GM21367 (cell line): ENCODE measurements around the gene CBX3.
"Not testable (repeated sequence)": the region's sequence is repeated elsewhere in the genome, so short reads cannot be mapped to it uniquely, and the experiment has no call there.

Source experiments
- ATAC-seq: cut with Tn5 transposase; IDR thresholded peaks from one replicate; pipeline ENCODE4 v1.9.1; 2021; ENCODE audit not compliant: unreplicated experiment

The CBX3 gene

GRCh38 chr7:26187380-26188205, 14.0 kb upstream of the CBX3 start:
- ATAC-seq = no peak

- ATAC-seq = no peak
Measured at GRCh38 chr7:26188206-26188956, 13.2 kb upstream of the CBX3 start.

GRCh38 chr7:26188957-26189541, 12.5 kb upstream of the CBX3 start:
- no peak for ATAC-seq

- ATAC-seq = no peak
Measured at GRCh38 chr7:26189697-26190096, 11.8 kb upstream of the CBX3 start.

- ATAC-seq = no peak
Measured at GRCh38 chr7:26190417-26190869, 11.1 kb upstream of the CBX3 start.

- no peak for ATAC-seq
Measured at GRCh38 chr7:26191233-26191973, 10.1 kb upstream of the CBX3 start.

GRCh38 chr7:26191974-26192479, 9.5 kb upstream of the CBX3 start:
- ATAC-seq = no peak

GRCh38 chr7:26192485-26193087, 9.0 kb upstream of the CBX3 start:
- ATAC-seq = no peak

GRCh38 chr7:26193432-26194207, 7.9 kb upstream of the CBX3 start:
- ATAC-seq = no peak

- not testable (repeated sequence) for ATAC-seq
Measured at GRCh38 chr7:26194764-26195163, 6.8 kb upstream of the CBX3 start.

- no peak for ATAC-seq
Measured at GRCh38 chr7:26195182-26195581, 6.4 kb upstream of the CBX3 start.

GRCh38 chr7:26195867-26196657, 5.5 kb upstream of the CBX3 start:
- no peak for ATAC-seq

GRCh38 chr7:26197153-26198115, 4.1 kb upstream of the CBX3 start:
- ATAC-seq = no peak

- no peak for ATAC-seq
Measured at GRCh38 chr7:26198133-26198780, 3.3 kb upstream of the CBX3 start.

- ATAC-seq = no peak
Measured at GRCh38 chr7:26198781-26199169, 2.8 kb upstream of the CBX3 start.

GRCh38 chr7:26199301-26200037, 2.1 kb upstream of the CBX3 start:
- ATAC-seq = no peak

GRCh38 chr7:26200038-26200443, 1.5 kb upstream of the CBX3 start:
- ATAC-seq = no peak
